OCI-LY7 (cell line): ENCODE measurements around the gene MTNR1A.

Experiments
- CTCF ChIP-seq: fragments of 200-600 bp; sonication (generic); conservative IDR thresholded peaks from 2 replicates; pipeline ENCODE4 v1.5.1; 2014; ENCODE audit warnings: mild to moderate bottlenecking, antibody characterized with exemption, low read length, moderate library complexity, mixed read lengths
- EZH2phosphoT487 ChIP-seq: fragments of 200-600 bp; sonication (generic); IDR thresholded peaks from 2 replicates; pipeline ENCODE4 v1.6.1; 2018; ENCODE audit warnings: low read depth, borderline replicate concordance, mild to moderate bottlenecking, mixed run types, antibody characterized with exemption, low read length, moderate library complexity, mixed read lengths

- TF ChIP-seq CTCF, result no peak
- no peak for TF ChIP-seq EZH2phosphoT487
Measured at GRCh38 chr4:186551849-186552248, 3.5 kb downstream of the MTNR1A start.
